HuH-7.5 (cell line): ENCODE measurements around the gene EFEMP2.
A peak's percentile ranks its signal among the peaks of the same experiment; 100 is the strongest.

ENCODE experiments used
- DNase-seq: peaks from one replicate; pipeline ENCODE4 v3.0.0; 2011; ENCODE audit warnings: low spot score

The EFEMP2 gene

GRCh38 chr11:65821107-65821506, 51.5 kb downstream of the EFEMP2 start:
- no peak for DNase-seq

DNA sequence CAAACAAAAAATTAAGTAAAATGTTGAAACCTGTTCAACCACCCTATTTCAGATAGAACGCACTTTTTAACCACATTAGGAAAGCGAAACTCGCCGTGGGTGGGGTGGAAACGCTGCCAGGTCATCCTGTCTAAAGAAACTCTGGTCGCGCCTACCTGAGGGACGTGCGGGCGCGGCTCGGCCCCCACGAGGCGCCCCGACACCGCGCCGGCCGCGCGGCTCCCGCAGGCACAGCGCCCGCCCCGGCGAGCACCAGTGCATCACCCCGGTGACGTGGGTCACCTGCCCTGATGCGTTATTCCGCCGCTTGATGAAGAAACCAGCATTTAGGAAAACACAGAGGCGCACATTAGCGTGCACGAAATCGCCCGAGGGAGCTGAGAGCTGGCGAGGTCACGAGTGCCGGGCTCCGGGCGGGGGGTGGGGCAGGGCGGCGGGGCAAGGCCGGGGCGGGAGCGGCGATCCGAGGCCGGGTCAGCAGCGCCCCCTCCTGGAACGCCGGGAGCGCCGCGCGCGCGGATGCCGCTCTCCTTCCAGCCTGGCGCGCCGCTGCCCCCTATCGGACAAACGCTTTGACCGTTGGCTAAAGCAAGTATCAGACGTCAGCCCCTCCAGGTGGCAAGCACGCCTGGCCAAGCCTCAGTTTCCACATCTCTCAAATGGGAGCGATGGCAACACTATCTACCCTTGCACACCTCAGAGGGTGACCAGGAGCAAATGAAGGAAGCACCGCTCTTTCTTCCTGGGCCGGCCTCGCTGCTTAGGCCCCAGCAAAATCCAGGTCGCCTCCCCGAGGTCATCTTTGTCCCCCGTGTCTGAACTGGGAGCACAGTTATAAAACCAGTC, 54.5 kb downstream of the EFEMP2 start:
- peak; percentile 81 for DNase-seq

DNA sequence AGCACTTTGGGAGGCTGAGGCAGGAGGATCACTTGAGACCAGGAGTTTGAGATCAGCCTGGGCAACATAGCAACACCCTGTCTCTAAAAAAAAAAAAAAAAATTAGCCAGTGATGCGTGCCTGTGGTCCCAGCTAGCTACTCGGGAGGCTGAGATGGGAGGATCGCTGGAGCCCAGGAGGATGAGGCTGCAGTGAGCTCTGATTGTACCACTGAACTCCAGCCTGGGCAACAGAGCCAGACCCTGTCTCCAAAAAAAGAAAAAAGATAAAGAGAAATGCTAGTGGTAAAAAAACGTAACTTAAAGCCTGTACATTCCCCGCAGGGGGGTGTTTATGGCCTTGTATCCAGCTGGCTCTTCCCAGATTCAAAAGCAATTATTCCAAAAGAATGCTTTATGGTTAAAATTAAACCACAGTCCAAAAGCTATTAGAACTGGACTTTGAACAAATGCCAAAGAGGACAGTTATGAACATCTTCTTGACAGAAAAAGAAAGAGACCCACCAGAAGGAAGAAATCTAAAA, 55.2 kb downstream of the EFEMP2 start:
- DNase-seq, result no peak

GRCh38 chr11:65816696-65817095, 55.9 kb downstream of the EFEMP2 start:
- DNase-seq, result no peak
